Measurements from ENCODE around the gene MAPK8IP3.
"Not testable (repeated sequence)": the region's sequence is repeated elsewhere in the genome, so short reads cannot be mapped to it uniquely, and the experiment has no call there.

MAPK8IP3 gene

GRCh38 chr16:1710811-1711507, 5.0 kb downstream of the MAPK8IP3 start:
- Histone ChIP-seq H3K36me3 (ENCODE audit: control insufficient read depth, insufficient read depth, low read length) (no peaks in the 10 kb centered on the region), H3K9me3 (ENCODE audit: control insufficient read depth, insufficient read depth, low read length) (no peaks in the 10 kb centered on the region), H3K27ac (ENCODE audit: low read length) (no peak overlapping the region), H3K4me3 (ENCODE audit: low read length) (no peak overlapping the region), H3K27me3 (ENCODE audit: control insufficient read depth, insufficient read depth, low read length) (no peaks in the 10 kb centered on the region), H3K4me1 (ENCODE audit: control insufficient read depth, insufficient read depth, low read length) (peaks cover 8% of the 10 kb centered on the region)
- no CpG with 5 or more reads among the region's 17 CpGs for WGBS (ENCODE audit: insufficient coverage, insufficient read length)
- DNase-seq (ENCODE audit: low read depth, low spot score) = no peak

- H3K36me3 ChIP-seq (ENCODE audit: control insufficient read depth, insufficient read depth, low read length) = no peaks in the 10 kb centered on the region
- H3K27ac ChIP-seq (ENCODE audit: low read length) = no peak overlapping the region
- H3K4me3 ChIP-seq (ENCODE audit: low read length) = no peak overlapping the region
- no peak for DNase-seq (ENCODE audit: low read depth, low spot score)
- H3K9me3 ChIP-seq (ENCODE audit: control insufficient read depth, insufficient read depth, low read length) = no peaks in the 10 kb centered on the region
- no CpG with 5 or more reads among the region's 14 CpGs for WGBS (ENCODE audit: insufficient coverage, insufficient read length)
- H3K27me3 ChIP-seq (ENCODE audit: control insufficient read depth, insufficient read depth, low read length) = no peaks in the 10 kb centered on the region
- H3K4me1 ChIP-seq (ENCODE audit: control insufficient read depth, insufficient read depth, low read length) = peaks cover 8% of the 10 kb centered on the region
These were observed 6.8 kb downstream of the MAPK8IP3 start for GRCh38 chr16:1712791-1713261.

- peaks cover 6% of the 10 kb centered on the region for H3K4me1 ChIP-seq (ENCODE audit: control insufficient read depth, insufficient read depth, low read length)
- H3K4me3 ChIP-seq (ENCODE audit: low read length) = no peak overlapping the region
- DNase-seq (ENCODE audit: low read depth, low spot score) = no peak
- H3K9me3 ChIP-seq (ENCODE audit: control insufficient read depth, insufficient read depth, low read length) = no peaks in the 10 kb centered on the region
- H3K36me3 ChIP-seq (ENCODE audit: control insufficient read depth, insufficient read depth, low read length) = no peaks in the 10 kb centered on the region
- H3K27ac ChIP-seq (ENCODE audit: low read length) = no peak overlapping the region
- WGBS (ENCODE audit: insufficient coverage, insufficient read length) = no CpG with 5 or more reads among the region's 7 CpGs
- H3K27me3 ChIP-seq (ENCODE audit: control insufficient read depth, insufficient read depth, low read length) = no peaks in the 10 kb centered on the region
These were observed 7.3 kb downstream of the MAPK8IP3 start for GRCh38 chr16:1713331-1713730.

- Histone ChIP-seq H3K9me3 (ENCODE audit: control insufficient read depth, insufficient read depth, low read length) (no peaks in the 10 kb centered on the region), H3K27ac (ENCODE audit: low read length) (no peak overlapping the region), H3K4me1 (ENCODE audit: control insufficient read depth, insufficient read depth, low read length) (peaks cover 6% of the 10 kb centered on the region), H3K27me3 (ENCODE audit: control insufficient read depth, insufficient read depth, low read length) (no peaks in the 10 kb centered on the region), H3K36me3 (ENCODE audit: control insufficient read depth, insufficient read depth, low read length) (no peaks in the 10 kb centered on the region), H3K4me3 (ENCODE audit: low read length) (no peak overlapping the region)
- no CpG with 5 or more reads among the region's 14 CpGs for WGBS (ENCODE audit: insufficient coverage, insufficient read length)
- no peak for DNase-seq (ENCODE audit: low read depth, low spot score)
These were observed 7.9 kb downstream of the MAPK8IP3 start for GRCh38 chr16:1713933-1714332.

GRCh38 chr16:1715220-1715619, 9.2 kb downstream of the MAPK8IP3 start:
- no peaks in the 10 kb centered on the region for H3K9me3 ChIP-seq (ENCODE audit: control insufficient read depth, insufficient read depth, low read length)
- DNase-seq (ENCODE audit: low read depth, low spot score) = no peak
- no peaks in the 10 kb centered on the region for H3K36me3 ChIP-seq (ENCODE audit: control insufficient read depth, insufficient read depth, low read length)
- no peak overlapping the region for H3K4me3 ChIP-seq (ENCODE audit: low read length)
- H3K4me1 ChIP-seq (ENCODE audit: control insufficient read depth, insufficient read depth, low read length) = peaks cover 6% of the 10 kb centered on the region
- H3K27ac ChIP-seq (ENCODE audit: low read length) = no peak overlapping the region
- no peaks in the 10 kb centered on the region for H3K27me3 ChIP-seq (ENCODE audit: control insufficient read depth, insufficient read depth, low read length)
- no CpG with 5 or more reads among the region's 12 CpGs for WGBS (ENCODE audit: insufficient coverage, insufficient read length)

GRCh38 chr16:1718236-1718635, 12.2 kb downstream of the MAPK8IP3 start:
- H3K4me1 ChIP-seq (ENCODE audit: control insufficient read depth, insufficient read depth, low read length); H3K4me3 ChIP-seq (ENCODE audit: low read length); H3K36me3 ChIP-seq (ENCODE audit: control insufficient read depth, insufficient read depth, low read length); H3K9me3 ChIP-seq (ENCODE audit: control insufficient read depth, insufficient read depth, low read length); DNase-seq (ENCODE audit: low read depth, low spot score); H3K27me3 ChIP-seq (ENCODE audit: control insufficient read depth, insufficient read depth, low read length); H3K27ac ChIP-seq (ENCODE audit: low read length): not testable (repeated sequence)
- no CpG with 5 or more reads among the region's 10 CpGs for WGBS (ENCODE audit: insufficient coverage, insufficient read length)

GRCh38 chr16:1719559-1720229, 13.7 kb downstream of the MAPK8IP3 start:
- WGBS (ENCODE audit: insufficient coverage, insufficient read length) = no CpG with 5 or more reads among the region's 12 CpGs
- H3K4me3 ChIP-seq (ENCODE audit: low read length); H3K36me3 ChIP-seq (ENCODE audit: control insufficient read depth, insufficient read depth, low read length); H3K27me3 ChIP-seq (ENCODE audit: control insufficient read depth, insufficient read depth, low read length); DNase-seq (ENCODE audit: low read depth, low spot score); H3K4me1 ChIP-seq (ENCODE audit: control insufficient read depth, insufficient read depth, low read length); H3K27ac ChIP-seq (ENCODE audit: low read length); H3K9me3 ChIP-seq (ENCODE audit: control insufficient read depth, insufficient read depth, low read length): not testable (repeated sequence)

GRCh38 chr16:1721372-1721771, 15.4 kb downstream of the MAPK8IP3 start:
- no peaks in the 10 kb centered on the region for H3K27me3 ChIP-seq (ENCODE audit: control insufficient read depth, insufficient read depth, low read length)
- DNase-seq (ENCODE audit: low read depth, low spot score) = no peak
- no CpG with 5 or more reads among the region's 9 CpGs for WGBS (ENCODE audit: insufficient coverage, insufficient read length)
- H3K4me3 ChIP-seq (ENCODE audit: low read length) = no peak overlapping the region
- no peak overlapping the region for H3K27ac ChIP-seq (ENCODE audit: low read length)
- no peaks in the 10 kb centered on the region for H3K9me3 ChIP-seq (ENCODE audit: control insufficient read depth, insufficient read depth, low read length)
- 0 out of 2 replicates have a peak, but pooled peaks cover 2% of the 10 kb centered on the region for H3K36me3 ChIP-seq (ENCODE audit: control insufficient read depth, insufficient read depth, low read length)
- H3K4me1 ChIP-seq (ENCODE audit: control insufficient read depth, insufficient read depth, low read length) = no peaks in the 10 kb centered on the region

- Histone ChIP-seq H3K4me1 (ENCODE audit: control insufficient read depth, insufficient read depth, low read length) (no peaks in the 10 kb centered on the region), H3K4me3 (ENCODE audit: low read length) (no peak overlapping the region), H3K27ac (ENCODE audit: low read length) (no peak overlapping the region), H3K27me3 (ENCODE audit: control insufficient read depth, insufficient read depth, low read length) (no peaks in the 10 kb centered on the region), H3K9me3 (ENCODE audit: control insufficient read depth, insufficient read depth, low read length) (no peaks in the 10 kb centered on the region), H3K36me3 (ENCODE audit: control insufficient read depth, insufficient read depth, low read length) (0 out of 2 replicates have a peak, but pooled peaks cover 2% of the 10 kb centered on the region)
- no CpG with 5 or more reads among the region's 6 CpGs for WGBS (ENCODE audit: insufficient coverage, insufficient read length)
- no peak for DNase-seq (ENCODE audit: low read depth, low spot score)
These were observed 17.6 kb downstream of the MAPK8IP3 start for GRCh38 chr16:1723450-1724147.

GRCh38 chr16:1724491-1724890, 18.5 kb downstream of the MAPK8IP3 start:
- H3K27ac ChIP-seq (ENCODE audit: low read length) = no peak overlapping the region
- H3K4me1 ChIP-seq (ENCODE audit: control insufficient read depth, insufficient read depth, low read length) = no peaks in the 10 kb centered on the region
- H3K4me3 ChIP-seq (ENCODE audit: low read length) = no peak overlapping the region
- no CpG with 5 or more reads among the region's 12 CpGs for WGBS (ENCODE audit: insufficient coverage, insufficient read length)
- H3K9me3 ChIP-seq (ENCODE audit: control insufficient read depth, insufficient read depth, low read length) = no peaks in the 10 kb centered on the region
- H3K27me3 ChIP-seq (ENCODE audit: control insufficient read depth, insufficient read depth, low read length) = no peaks in the 10 kb centered on the region
- DNase-seq (ENCODE audit: low read depth, low spot score) = no peak
- H3K36me3 ChIP-seq (ENCODE audit: control insufficient read depth, insufficient read depth, low read length) = peaks cover 5% of the 10 kb centered on the region; the same call in 1 of the 2 replicates
